MM.1S (cell line): Measurements from ENCODE around the gene STK32B.

Experiments
- DNase-seq: peaks from one replicate; pipeline ENCODE4 v3.0.0-alpha.2; 2015
- H2AFZ ChIP-seq: fragments of 300-600 bp; sonication (generic); 2 replicates; pipeline ENCODE4 v1.6.0; 2016; ENCODE audit warnings: antibody characterized with exemption, low read length
- H3F3A ChIP-seq: fragments of 300-600 bp; sonication (generic); 2 replicates; pipeline ENCODE4 v1.6.1; 2016; ENCODE audit warnings: mild to moderate bottlenecking, antibody characterized with exemption, low read length, moderate library complexity, mixed read lengths; ENCODE audit not compliant: insufficient read depth
- H3K27ac ChIP-seq: fragments of 300-600 bp; sonication (generic); 2 replicates; pipeline ENCODE4 v1.5.1; 2016; ENCODE audit warnings: mild to moderate bottlenecking, low read length
- H3K27me3 ChIP-seq: fragments of 300-600 bp; sonication (generic); replicated peaks from 2 replicates; pipeline ENCODE4 v1.6.0; 2016; ENCODE audit warnings: low read length; ENCODE audit not compliant: insufficient read depth
- H3K36me3 ChIP-seq: fragments of 300-600 bp; sonication (generic); replicated peaks from 2 replicates; pipeline ENCODE4 v1.6.1; 2016; ENCODE audit warnings: mild to moderate bottlenecking, low read length, mixed read lengths; ENCODE audit not compliant: insufficient read depth
- H3K4me1 ChIP-seq: fragments of 300-600 bp; sonication (generic); 2 replicates; pipeline ENCODE4 v1.6.1; 2016; ENCODE audit warnings: low read length, mixed read lengths
- H3K4me2 ChIP-seq: fragments of 300-600 bp; sonication (generic); 2 replicates; pipeline ENCODE4 v1.6.0; 2016; ENCODE audit warnings: low read depth, low read length
- H3K4me3 ChIP-seq: fragments of 300-600 bp; sonication (generic); 2 replicates; pipeline ENCODE4 v1.5.1; 2016; ENCODE audit warnings: low read length, mixed read lengths
- H3K79me2 ChIP-seq: fragments of 300-600 bp; sonication (generic); 2 replicates; pipeline ENCODE4 v1.6.1; 2016; ENCODE audit warnings: mixed run types, low read length, mixed read lengths
- H3K9ac ChIP-seq: fragments of 300-600 bp; sonication (generic); 2 replicates; pipeline ENCODE4 v1.6.1; 2016; ENCODE audit warnings: low read length, mixed read lengths
- H3K9me2 ChIP-seq: fragments of 300-600 bp; sonication (generic); replicated peaks from 2 replicates; pipeline ENCODE4 v1.6.1; 2016; ENCODE audit warnings: mild to moderate bottlenecking, low read length, mixed read lengths; ENCODE audit not compliant: insufficient read depth
- H3K9me3 ChIP-seq: fragments of 300-600 bp; sonication (generic); replicated peaks from 2 replicates; pipeline ENCODE4 v1.6.1; 2016; ENCODE audit warnings: mild to moderate bottlenecking, low read length, mixed read lengths; ENCODE audit not compliant: insufficient read depth
- H4K20me1 ChIP-seq: fragments of 300-600 bp; sonication (generic); 2 replicates; pipeline ENCODE4 v1.6.1; 2016; ENCODE audit warnings: mild to moderate bottlenecking, low read length, moderate library complexity, mixed read lengths; ENCODE audit not compliant: insufficient read depth
- EZH2 ChIP-seq: fragments of 300-600 bp; sonication (generic); optimal IDR thresholded peaks from 2 replicates; pipeline ENCODE3; 2017; ENCODE audit warnings: low read depth, mild to moderate bottlenecking, antibody characterized with exemption, low read length, mixed read lengths
- EZH2phosphoT487 ChIP-seq: fragments of 300-600 bp; sonication (generic); IDR thresholded peaks from 2 replicates; pipeline ENCODE4 v1.6.1; 2018; ENCODE audit warnings: antibody characterized with exemption, low read length
- TF ChIP-seq, protein P1 (sequence below): fragments of 300-600 bp; sonication (generic); IDR thresholded peaks from 2 replicates; pipeline ENCODE4 v1.5.1; 2016; ENCODE audit warnings: antibody characterized with exemption, low read length, mixed read lengths

Gene STK32B

GRCh38 chr4:5026371-5026770 lies 24.9 kb upstream of the STK32B start:
- Histone ChIP-seq H3K9me3 (no peaks in the 10 kb centered on the region), H2AFZ (no peak overlapping the region), H3K27ac (no peak overlapping the region), H3K4me1 (no peaks in the 10 kb centered on the region), H3K36me3 (no peaks in the 10 kb centered on the region), H3K4me2 (no peak overlapping the region), H4K20me1 (no peaks in the 10 kb centered on the region), H3K27me3 (no peaks in the 10 kb centered on the region), H3K4me3 (no peak overlapping the region), H3K9me2 (no peaks in the 10 kb centered on the region), H3K79me2 (no peaks in the 10 kb centered on the region), H3K9ac (no peak overlapping the region), H3F3A (no peaks in the 10 kb centered on the region)
- DNase-seq, result no peak
- TF ChIP-seq, protein P1, sequence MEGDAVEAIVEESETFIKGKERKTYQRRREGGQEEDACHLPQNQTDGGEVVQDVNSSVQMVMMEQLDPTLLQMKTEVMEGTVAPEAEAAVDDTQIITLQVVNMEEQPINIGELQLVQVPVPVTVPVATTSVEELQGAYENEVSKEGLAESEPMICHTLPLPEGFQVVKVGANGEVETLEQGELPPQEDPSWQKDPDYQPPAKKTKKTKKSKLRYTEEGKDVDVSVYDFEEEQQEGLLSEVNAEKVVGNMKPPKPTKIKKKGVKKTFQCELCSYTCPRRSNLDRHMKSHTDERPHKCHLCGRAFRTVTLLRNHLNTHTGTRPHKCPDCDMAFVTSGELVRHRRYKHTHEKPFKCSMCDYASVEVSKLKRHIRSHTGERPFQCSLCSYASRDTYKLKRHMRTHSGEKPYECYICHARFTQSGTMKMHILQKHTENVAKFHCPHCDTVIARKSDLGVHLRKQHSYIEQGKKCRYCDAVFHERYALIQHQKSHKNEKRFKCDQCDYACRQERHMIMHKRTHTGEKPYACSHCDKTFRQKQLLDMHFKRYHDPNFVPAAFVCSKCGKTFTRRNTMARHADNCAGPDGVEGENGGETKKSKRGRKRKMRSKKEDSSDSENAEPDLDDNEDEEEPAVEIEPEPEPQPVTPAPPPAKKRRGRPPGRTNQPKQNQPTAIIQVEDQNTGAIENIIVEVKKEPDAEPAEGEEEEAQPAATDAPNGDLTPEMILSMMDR, result no peak
- no peak for TF ChIP-seq EZH2
- no peak for TF ChIP-seq EZH2phosphoT487

GRCh38 chr4:5027346-5027745 lies 23.9 kb upstream of the STK32B start:
- Histone ChIP-seq H3K4me3 (no peak overlapping the region), H3K9me3 (no peaks in the 10 kb centered on the region), H3K4me2 (no peak overlapping the region), H3K79me2 (no peaks in the 10 kb centered on the region), H3K9me2 (no peaks in the 10 kb centered on the region), H3K36me3 (no peaks in the 10 kb centered on the region), H3K27me3 (no peaks in the 10 kb centered on the region), H3K27ac (no peak overlapping the region), H2AFZ (no peak overlapping the region), H3F3A (no peaks in the 10 kb centered on the region), H4K20me1 (no peaks in the 10 kb centered on the region), H3K4me1 (no peaks in the 10 kb centered on the region), H3K9ac (no peak overlapping the region)
- no peak for DNase-seq
- TF ChIP-seq, protein P1, result no peak
- TF ChIP-seq EZH2 (no peak), EZH2phosphoT487 (no peak)

DNA sequence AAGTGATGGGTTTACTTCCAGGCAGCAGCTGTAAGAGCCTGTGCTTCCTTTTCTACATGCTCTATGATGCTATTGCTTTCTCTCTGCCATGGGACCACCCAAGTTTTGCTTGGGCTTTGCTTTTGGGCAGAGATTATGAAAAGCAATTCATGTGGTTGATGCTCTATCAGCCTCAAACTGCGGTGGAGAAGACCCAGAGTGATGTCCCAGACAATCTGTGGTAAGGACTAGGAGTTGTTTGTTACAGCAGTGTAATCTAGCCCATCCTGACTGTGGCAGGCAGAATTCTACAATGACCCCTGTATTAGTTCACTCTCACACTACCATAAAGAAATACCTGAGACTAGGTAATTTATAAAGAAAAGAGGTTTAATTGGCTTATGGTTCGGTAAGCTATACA lies 22.8 kb upstream of the STK32B start:
- H3K9me3 ChIP-seq, result no peaks in the 10 kb centered on the region
- H3K79me2 ChIP-seq, result no peaks in the 10 kb centered on the region
- no peaks in the 10 kb centered on the region for H3F3A ChIP-seq
- no peak for DNase-seq
- no peak overlapping the region for H3K4me3 ChIP-seq
- no peaks in the 10 kb centered on the region for H3K9me2 ChIP-seq
- H3K27ac ChIP-seq, result no peak overlapping the region
- H4K20me1 ChIP-seq, result no peaks in the 10 kb centered on the region
- H3K9ac ChIP-seq, result no peak overlapping the region
- no peaks in the 10 kb centered on the region for H3K27me3 ChIP-seq
- H3K4me1 ChIP-seq, result no peaks in the 10 kb centered on the region
- no peak overlapping the region for H2AFZ ChIP-seq
- TF ChIP-seq EZH2, result no peak
- no peaks in the 10 kb centered on the region for H3K36me3 ChIP-seq
- no peak overlapping the region for H3K4me2 ChIP-seq

DNA sequence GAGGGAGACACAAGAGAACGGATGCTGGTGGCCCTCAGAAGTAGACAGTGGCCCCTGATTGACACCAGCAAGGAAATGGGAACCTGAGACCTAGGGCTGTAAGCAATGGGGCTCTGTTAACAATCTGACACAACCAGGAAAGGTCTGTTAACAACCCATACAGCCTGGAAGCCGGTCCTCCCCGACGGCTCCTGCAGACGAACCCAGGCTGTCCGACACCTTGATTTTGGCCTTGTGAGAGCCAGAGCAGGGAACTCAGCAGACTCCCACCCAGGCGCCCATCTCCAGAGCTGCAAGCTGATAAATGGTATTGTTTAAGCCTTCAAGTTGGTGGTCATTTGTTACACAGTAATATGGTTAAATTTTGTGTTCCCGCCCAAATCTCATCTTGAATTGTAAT lies 21.8 kb upstream of the STK32B start:
- H3K9me2 ChIP-seq, result no peaks in the 10 kb centered on the region
- no peaks in the 10 kb centered on the region for H3K79me2 ChIP-seq

More for the DNA sequence above, 21.8 kb upstream of the STK32B start:
- Histone ChIP-seq H3K27ac (no peak overlapping the region), H3K9ac (no peak overlapping the region), H3K4me2 (no peak overlapping the region), H3K27me3 (no peaks in the 10 kb centered on the region), H3K4me1 (no peaks in the 10 kb centered on the region), H2AFZ (no peak overlapping the region), H3F3A (no peaks in the 10 kb centered on the region), H4K20me1 (no peaks in the 10 kb centered on the region), H3K9me3 (no peaks in the 10 kb centered on the region), H3K4me3 (no peak overlapping the region), H3K36me3 (no peaks in the 10 kb centered on the region)
- DNase-seq, result no peak
- TF ChIP-seq EZH2 (no peak), EZH2phosphoT487 (no peak)
- TF ChIP-seq, protein P1, result no peak
